LNCaP clone FGC (cell line): ENCODE results near the gene PACS2.

ENCODE experiments used
- DNase-seq: peaks from one replicate; pipeline ENCODE4 v3.0.0-alpha.2; 2011; ENCODE audit warnings: low read depth
- H3K4me3 ChIP-seq: 2 replicates; pipeline ENCODE4 v1.5.1; 2011; ENCODE audit warnings: mild to moderate bottlenecking, low read depth, low read length, control low read depth
- CTCF ChIP-seq: IDR thresholded peaks from 2 replicates; pipeline ENCODE4 v1.5.1; 2012; ENCODE audit warnings: mild to moderate bottlenecking; ENCODE audit not compliant: control insufficient read depth, insufficient read depth; ENCODE audit errors: extremely low read depth

The PACS2 gene

GRCh38 chr14:105408592-105408991, 94.0 kb downstream of the PACS2 start:
- no peak for TF ChIP-seq CTCF
- no peak for DNase-seq

GRCh38 chr14:105409364-105409763, 94.8 kb downstream of the PACS2 start:
- no peak overlapping the region for H3K4me3 ChIP-seq
- DNase-seq: no peak
- no peak for TF ChIP-seq CTCF

More at GRCh38 chr14:105408592-105408991, 94.0 kb downstream of the PACS2 start:
- H3K4me3 ChIP-seq: no peak overlapping the region

- TF ChIP-seq CTCF: no peak
- no peak for DNase-seq
- peak overlapping the region; percentile 36; the same call in 1 of the 2 replicates for H3K4me3 ChIP-seq
Measured at GRCh38 chr14:105410642-105411016, 96.1 kb downstream of the PACS2 start.

- H3K4me3 ChIP-seq: peak overlapping the region; percentile 36
- no peak for DNase-seq
- TF ChIP-seq CTCF: no peak
Measured at GRCh38 chr14:105411017-105411941, 96.7 kb downstream of the PACS2 start.

GRCh38 chr14:105411985-105412770, 97.6 kb downstream of the PACS2 start:
- no peak for DNase-seq

GRCh38 chr14:105412771-105413543, 98.4 kb downstream of the PACS2 start:
- no peak for TF ChIP-seq CTCF
- no peak for DNase-seq
- no peak overlapping the region for H3K4me3 ChIP-seq

More at GRCh38 chr14:105411985-105412770, 97.6 kb downstream of the PACS2 start:
- no peak for TF ChIP-seq CTCF
- H3K4me3 ChIP-seq: no peak overlapping the region
